HTR-8/SVneo (cell line): ENCODE data around the gene LGALS7B.

Experiments used
- DNase-seq: peaks from one replicate; pipeline ENCODE4 v3.0.0; 2011; ENCODE audit warnings: low spot score, mixed read lengths; ENCODE audit not compliant: insufficient read length
- FAIRE-seq: peaks from 2 replicates; lab custom pipeline; 2011; peaks lifted over from hg19 to GRCh38; lab: Jason Lieb, UNC

LGALS7B gene

DNA sequence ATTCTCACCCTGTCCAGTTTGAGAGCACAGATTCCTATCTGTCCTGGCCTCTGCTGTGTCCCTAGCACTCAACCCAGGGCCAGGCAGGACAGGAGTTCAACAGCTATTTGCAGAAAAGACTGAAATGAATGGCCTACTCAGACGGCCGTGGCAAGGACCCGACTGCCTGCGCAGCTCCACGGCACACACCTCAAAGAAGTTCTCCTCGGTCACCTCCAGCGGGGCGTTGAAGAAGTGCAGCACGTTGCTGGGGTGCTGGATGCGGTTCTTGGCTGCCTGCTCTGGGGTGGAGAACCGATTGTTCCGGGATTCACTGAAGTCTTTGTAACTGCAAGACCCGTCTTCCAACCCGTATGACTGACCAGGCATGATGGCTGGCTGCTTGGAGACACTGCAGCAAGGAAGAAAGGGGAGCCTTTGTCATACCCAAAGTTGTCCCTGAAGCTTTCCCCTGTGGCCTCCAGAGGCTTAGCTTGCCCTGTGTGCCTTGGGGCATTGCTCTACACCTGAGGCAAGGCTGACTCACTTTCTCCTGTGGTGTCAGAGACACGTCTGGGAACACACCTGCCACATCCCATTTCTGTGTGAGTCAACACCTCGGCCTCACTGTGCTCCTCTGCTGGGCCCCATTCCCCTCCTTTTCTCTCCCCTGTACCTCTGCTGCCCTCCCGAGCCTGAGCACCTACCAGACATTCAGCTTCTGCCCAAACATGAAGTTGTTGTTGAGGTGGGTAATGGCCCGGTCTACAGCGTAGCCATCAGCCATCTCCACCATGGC, 49.4 kb downstream of the LGALS7B start:
- FAIRE-seq: no peak

DNA sequence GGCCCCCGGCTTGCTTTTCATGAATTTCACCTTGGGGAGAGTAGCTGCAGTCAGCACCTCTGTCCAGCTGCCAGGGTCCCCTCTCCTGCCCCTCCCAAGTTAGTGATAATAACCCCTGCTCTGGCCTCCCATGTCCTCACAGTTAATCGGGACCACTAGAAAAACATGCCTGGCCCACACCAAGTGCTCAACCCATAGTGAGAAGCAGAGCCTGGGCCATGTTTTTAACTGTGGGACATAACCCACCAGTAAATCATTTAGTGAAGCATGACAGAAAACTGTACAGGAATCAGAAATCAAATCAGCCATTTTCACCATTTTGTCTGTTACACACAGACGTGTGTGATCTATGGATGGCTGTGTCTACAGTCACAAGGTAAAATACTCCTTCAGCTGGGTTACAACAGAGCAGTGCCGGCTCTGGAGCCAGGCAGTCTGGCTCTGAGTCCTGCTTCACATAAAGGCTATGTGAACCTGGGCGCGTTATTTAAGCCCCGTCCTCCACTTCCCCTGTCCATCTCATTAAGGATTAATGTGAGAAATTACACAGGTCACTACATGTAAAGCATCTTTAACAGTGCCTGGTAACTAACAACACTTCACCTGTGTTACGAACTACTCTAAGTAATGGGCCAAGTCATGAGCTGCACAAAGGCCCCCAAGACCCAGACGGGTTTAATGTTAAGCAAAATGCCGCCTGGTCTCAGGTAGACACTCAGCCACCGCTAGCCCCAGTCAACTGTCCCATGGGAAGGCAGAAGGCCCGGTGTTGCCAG, 50.2 kb downstream of the LGALS7B start:
- no peak for FAIRE-seq
- DNase-seq: no peak

More for the DNA sequence above, 49.4 kb downstream of the LGALS7B start:
- DNase-seq: no peak

DNA sequence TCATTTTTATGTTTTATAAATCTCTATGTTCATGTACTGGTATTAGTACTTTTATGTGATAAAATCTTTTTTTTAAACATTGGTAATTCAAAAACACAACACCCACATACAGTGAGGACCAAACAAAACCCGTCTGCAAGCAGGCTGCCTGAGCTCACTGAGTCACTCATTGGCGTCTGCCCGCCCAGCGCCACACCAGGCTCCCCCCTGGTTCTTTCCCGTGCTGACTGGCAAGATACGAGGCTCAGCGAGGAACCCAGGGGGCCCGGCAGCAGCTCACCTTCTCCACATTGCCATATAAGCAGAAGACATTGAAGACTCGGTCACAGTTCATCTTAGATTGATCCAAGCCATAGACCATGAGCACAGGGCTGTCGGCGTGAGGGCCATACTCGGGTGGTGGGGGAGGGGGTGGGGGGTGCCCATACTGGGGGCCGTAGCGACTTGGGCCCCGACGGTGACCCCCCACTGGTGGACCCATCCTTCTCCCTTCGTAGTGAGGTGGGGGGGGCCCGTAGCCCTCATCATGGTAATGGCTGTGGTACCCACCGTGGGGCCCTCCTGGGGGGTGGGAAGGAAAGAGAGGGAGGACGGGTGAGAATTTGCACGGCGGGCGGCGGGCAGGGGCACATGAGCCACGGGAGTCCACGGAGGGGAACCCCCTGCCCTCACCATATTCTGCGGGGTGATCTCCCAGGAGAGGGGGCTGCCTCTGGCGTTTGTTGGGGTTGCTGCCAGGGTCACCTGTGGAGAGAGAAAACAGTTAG, 51.0 kb downstream of the LGALS7B start:
- DNase-seq (no peak), FAIRE-seq (no peak)

DNA sequence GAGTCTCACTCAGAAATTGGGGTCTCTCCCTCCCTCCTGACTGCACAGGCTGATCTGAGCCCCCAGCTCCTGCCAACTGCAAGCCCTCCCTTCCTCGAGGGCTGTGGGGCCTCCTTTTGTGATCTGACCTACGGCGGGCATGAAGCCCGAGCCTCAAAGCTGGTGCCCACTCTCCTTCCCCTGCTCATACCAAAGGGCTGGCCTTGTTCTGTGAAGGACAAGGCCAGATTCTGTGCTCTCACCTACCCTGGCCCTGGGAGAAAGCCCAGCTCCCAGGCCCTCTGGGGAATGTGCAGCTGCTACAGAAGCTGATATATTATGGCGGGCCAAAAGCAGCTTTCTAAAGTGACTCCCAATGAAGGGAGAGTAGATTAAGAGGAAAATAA, 51.6 kb downstream of the LGALS7B start:
- DNase-seq: no peak
- FAIRE-seq: no peak
